GM12892 (cell line): ENCODE results near the gene NUP50.

Source experiments
- POLR2A ChIP-seq: IDR thresholded peaks from 2 replicates; pipeline ENCODE4 v1.6.1; 2011; ENCODE audit warnings: low read depth, low read length, control low read depth
- POLR2AphosphoS5 ChIP-seq: IDR thresholded peaks from 2 replicates; pipeline ENCODE4 v1.6.1; 2011; ENCODE audit warnings: low read depth, low read length, control low read depth

DNA sequence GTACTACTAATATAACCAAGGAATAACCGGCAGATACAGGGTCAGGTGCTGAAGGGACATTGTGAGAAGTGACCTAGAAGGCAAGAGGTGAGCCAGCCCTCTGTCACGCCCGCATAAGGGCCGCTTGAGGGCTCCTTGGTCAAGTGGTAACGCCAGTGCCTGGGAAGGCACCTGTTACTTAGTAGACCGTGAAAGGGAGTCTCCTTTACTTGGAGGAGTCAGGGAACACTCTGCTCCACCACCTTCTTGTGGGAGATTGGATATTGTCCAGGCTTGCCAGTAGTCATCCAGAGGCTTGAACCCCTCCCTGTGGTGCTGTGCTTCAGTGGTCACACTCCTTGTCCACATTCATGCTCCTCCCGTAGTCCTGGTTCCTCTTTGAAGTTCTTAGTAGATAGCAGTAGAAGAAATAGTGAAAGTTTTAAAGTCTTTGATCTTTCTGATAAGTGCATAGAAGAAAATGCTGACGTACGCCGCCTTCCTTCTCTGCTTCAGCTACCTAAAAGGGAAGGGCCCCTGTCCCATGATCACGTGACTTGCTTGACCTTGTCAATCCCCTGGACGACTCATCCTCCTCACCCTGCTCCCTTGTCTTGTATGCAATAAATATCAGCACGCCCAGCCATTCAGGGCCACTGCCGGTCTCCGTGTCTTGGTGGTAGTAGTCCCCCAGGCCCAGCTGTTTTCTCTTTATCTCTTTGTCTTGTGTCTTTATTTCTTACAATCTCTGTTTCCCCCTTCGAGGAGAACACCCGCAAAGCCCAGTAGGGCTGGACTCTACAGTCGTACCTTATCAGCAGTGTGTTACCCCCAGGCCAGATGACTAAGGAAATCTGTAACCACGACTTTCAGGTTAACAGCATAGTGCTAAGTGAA, 6.1 kb downstream of the NUP50 start:
- TF ChIP-seq POLR2A, result no peak
- no peak for TF ChIP-seq POLR2AphosphoS5
